Suppressor macrophage treated with lipopolysaccharide for 1 hour (primary cell): ENCODE data around the gene WDR55.
"Not testable (repeated sequence)": the region's sequence is repeated elsewhere in the genome, so short reads cannot be mapped to it uniquely, and the experiment has no call there.

Experiments used
- DNase-seq, 3 donors: peaks; one replicate each; pipeline ENCODE4 v3.0.0-alpha.2; 2020 to 2022

Gene WDR55

GRCh38 chr5:140713562-140714094, 48.9 kb downstream of the WDR55 start:
- DNase-seq = no peak

GRCh38 chr5:140716238-140716637, 51.5 kb downstream of the WDR55 start:
- DNase-seq = not testable (repeated sequence)

GRCh38 chr5:140718266-140718592, 53.5 kb downstream of the WDR55 start:
- no peak for DNase-seq

GRCh38 chr5:140720738-140721137, 56.0 kb downstream of the WDR55 start:
- not testable (repeated sequence) for DNase-seq

GRCh38 chr5:140721395-140721794, 56.7 kb downstream of the WDR55 start:
- not testable (repeated sequence) for DNase-seq
